Activated CD8-positive, alpha-beta T cell treated with anti-CD3 and anti-CD28 coated beads, Interleukin-2, amount 10 ng/mL, durations not matched to agents 7 days and 5 days (primary cell): ENCODE data around the gene CALML3. TPM values are rescaled to one million over a fixed set of nuclear protein-coding genes. Genes with fewer than 3 reads are reported as not detected.

Source experiments
- ATAC-seq: fragments of 150-1000 bp; cut with Tn5 transposase; one replicate; pipeline ENCODE4 v1.10.0; 2021; ENCODE audit warnings: moderate library complexity
- CTCF ChIA-PET: fragments of 350-600 bp; sonication (Branson Sonifier 250); formaldehyde crosslinking; loops from one replicate; lab custom pipeline; 2021; ENCODE audit warnings: antibody characterized with exemption; lab: Charles Lee
- POLR2A ChIA-PET: fragments of 350-600 bp; sonication (Branson Sonifier 250); formaldehyde crosslinking; loops from one replicate; lab custom pipeline; 2021; ENCODE audit warnings: antibody characterized with exemption; lab: Charles Lee
- DNase-seq: peaks from one replicate; pipeline ENCODE4 v3.0.0-alpha.2; 2020
- H3K27ac Mint-ChIP-seq: one replicate; pipeline ENCODE4 v1.8.0; 2021; ENCODE audit warnings: mild to moderate bottlenecking, mixed read lengths
- H3K27me3 Mint-ChIP-seq: one replicate; pipeline ENCODE4 v1.8.0; 2021; ENCODE audit warnings: low read depth, mixed read lengths
- H3K36me3 Mint-ChIP-seq: one replicate; pipeline ENCODE4 v1.8.0; 2021; ENCODE audit warnings: low read depth, mixed read lengths
- H3K4me1 Mint-ChIP-seq: one replicate; pipeline ENCODE4 v1.8.0; 2021; ENCODE audit warnings: low read depth, mixed read lengths
- H3K4me3 Mint-ChIP-seq: one replicate; pipeline ENCODE4 v1.8.0; 2021; ENCODE audit warnings: mild to moderate bottlenecking, mixed read lengths
- H3K9me3 Mint-ChIP-seq: one replicate; pipeline ENCODE4 v1.8.0; 2022; ENCODE audit warnings: mixed read lengths; ENCODE audit not compliant: insufficient read depth
- total RNA-seq, 2 experiments: library from RNA; stranded (reverse); gene quantifications; one replicate each; pipeline ENCODE4 v1.2.3, GENCODE V29; 2021

The CALML3 gene
- total RNA-seq, 2 experiments from 2014 or later = not detected

DNA sequence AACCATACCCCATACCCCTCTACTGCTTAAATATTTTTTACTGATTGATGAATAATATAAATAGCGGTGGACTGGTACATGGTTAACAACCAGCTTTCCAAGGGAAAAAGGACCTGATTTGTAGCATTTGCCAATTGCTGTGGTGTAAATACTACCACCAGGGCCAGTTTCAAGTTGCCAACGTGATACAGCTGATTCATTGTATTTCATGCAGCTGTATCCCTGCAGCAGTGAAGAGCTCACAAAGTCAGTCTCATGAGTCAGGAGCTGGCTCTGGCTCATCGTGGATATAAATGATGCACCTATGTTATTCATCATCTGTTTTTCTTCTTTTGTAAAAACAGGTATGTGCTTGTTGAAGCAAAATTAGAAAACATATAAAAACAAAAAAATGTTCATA, 40.6 kb upstream of the CALML3 start:
- H3K36me3 Mint-ChIP-seq = no peaks in the 10 kb centered on the region
- H3K27me3 Mint-ChIP-seq = peaks cover 2% of the 10 kb centered on the region
- no peaks in the 10 kb centered on the region for H3K4me1 Mint-ChIP-seq
- no peak overlapping the region for H3K4me3 Mint-ChIP-seq
- no peak for DNase-seq
- ATAC-seq = no peak
- H3K27ac Mint-ChIP-seq = no peak overlapping the region
- CTCF ChIA-PET = interaction anchor here (1.1 kb wide), 1 partner anchor 635 kb away, joined by 3 read pairs; no protein-coding TSS in a partner anchor
- POLR2A ChIA-PET = no interaction called here
- no peaks in the 10 kb centered on the region for H3K9me3 Mint-ChIP-seq

DNA sequence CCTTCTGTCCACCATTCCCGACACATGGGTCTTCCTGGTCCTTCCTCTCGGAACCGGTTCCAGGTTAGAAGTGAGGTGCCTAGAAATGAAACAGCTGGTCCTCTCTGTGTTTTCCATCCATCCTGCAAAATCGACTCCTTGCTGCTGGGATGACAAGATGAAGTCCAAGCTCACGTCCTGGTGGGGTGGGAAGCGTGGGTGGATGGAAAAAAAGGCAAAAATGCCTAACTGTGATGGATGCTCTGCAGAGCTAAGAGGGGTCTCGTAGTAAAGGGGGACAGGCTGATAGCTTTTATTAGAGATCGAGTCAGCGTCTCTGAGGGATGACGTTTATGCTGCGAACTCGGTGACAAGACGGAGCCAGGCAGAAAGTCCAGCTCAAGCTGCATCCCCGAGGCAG, 39.5 kb upstream of the CALML3 start:
- H3K9me3 Mint-ChIP-seq = no peaks in the 10 kb centered on the region
- no peak overlapping the region for H3K4me3 Mint-ChIP-seq
- H3K27me3 Mint-ChIP-seq = peaks cover 2% of the 10 kb centered on the region
- no peak overlapping the region for H3K27ac Mint-ChIP-seq
- DNase-seq (no peak), ATAC-seq (no peak)
- CTCF ChIA-PET = no interaction called here
- POLR2A ChIA-PET = no interaction called here
- no peaks in the 10 kb centered on the region for H3K4me1 Mint-ChIP-seq
- H3K36me3 Mint-ChIP-seq = no peaks in the 10 kb centered on the region

- CTCF ChIA-PET = no interaction called here
- ATAC-seq = no peak
These were observed 38.6 kb upstream of the CALML3 start for GRCh38 chr10:5485948-5486852.

DNA sequence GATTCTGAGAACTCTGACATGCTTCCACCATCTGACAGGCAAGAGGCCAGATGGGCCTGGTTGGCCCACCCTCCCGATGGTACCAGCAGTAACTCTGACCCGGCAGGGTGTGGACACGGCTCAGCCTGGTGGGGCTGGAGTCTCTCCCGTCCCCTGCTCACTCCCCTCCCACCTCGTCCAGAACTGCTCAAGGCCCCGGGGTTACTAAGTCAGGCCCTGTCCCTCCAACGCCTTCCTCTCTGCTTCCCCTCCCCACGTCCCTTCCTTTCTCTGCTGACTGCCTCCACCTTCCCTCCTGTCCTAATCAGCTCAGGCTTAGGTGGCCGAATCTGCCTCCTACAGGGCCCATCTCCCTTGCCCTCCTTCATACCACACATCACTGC, 37.9 kb upstream of the CALML3 start:
- H3K27me3 Mint-ChIP-seq = peaks cover 2% of the 10 kb centered on the region
- H3K27ac Mint-ChIP-seq = no peak overlapping the region
- no peaks in the 10 kb centered on the region for H3K9me3 Mint-ChIP-seq
- ATAC-seq = no peak
- no peaks in the 10 kb centered on the region for H3K36me3 Mint-ChIP-seq
- no peak overlapping the region for H3K4me3 Mint-ChIP-seq
- ChIA-PET CTCF (no interaction called here), POLR2A (no interaction called here)
- H3K4me1 Mint-ChIP-seq = no peaks in the 10 kb centered on the region
- DNase-seq = no peak

More at GRCh38 chr10:5485948-5486852, 38.6 kb upstream of the CALML3 start:
- Mint-ChIP-seq H3K4me3 (no peak overlapping the region), H3K4me1 (no peaks in the 10 kb centered on the region), H3K27me3 (peaks cover 2% of the 10 kb centered on the region), H3K36me3 (no peaks in the 10 kb centered on the region), H3K27ac (no peak overlapping the region), H3K9me3 (no peaks in the 10 kb centered on the region)
- no peak for DNase-seq
- POLR2A ChIA-PET = no interaction called here

- Mint-ChIP-seq H3K27ac (no peak overlapping the region), H3K4me1 (no peaks in the 10 kb centered on the region), H3K9me3 (peaks cover 9% of the 10 kb centered on the region), H3K27me3 (peaks cover 2% of the 10 kb centered on the region), H3K36me3 (no peaks in the 10 kb centered on the region), H3K4me3 (no peak overlapping the region)
- POLR2A ChIA-PET = no interaction called here
- DNase-seq (no peak), ATAC-seq (no peak)
- CTCF ChIA-PET = no interaction called here
These were observed 36.2 kb upstream of the CALML3 start for GRCh38 chr10:5488272-5489161.

- CTCF ChIA-PET = interaction anchor here (1.2 kb wide), 1 partner anchor 133 kb away, joined by 3 read pairs; no protein-coding TSS in a partner anchor
These were observed 34.7 kb upstream of the CALML3 start for GRCh38 chr10:5490032-5490431.

GRCh38 chr10:5490698-5491464, 33.9 kb upstream of the CALML3 start:
- POLR2A ChIA-PET = no interaction called here
- no peaks in the 10 kb centered on the region for H3K27me3 Mint-ChIP-seq

More at GRCh38 chr10:5490032-5490431, 34.7 kb upstream of the CALML3 start:
- H3K27me3 Mint-ChIP-seq = peaks cover under 1% of the 10 kb centered on the region
- peaks cover 9% of the 10 kb centered on the region for H3K9me3 Mint-ChIP-seq
- H3K36me3 Mint-ChIP-seq = no peaks in the 10 kb centered on the region
- POLR2A ChIA-PET = no interaction called here
- no peak overlapping the region for H3K27ac Mint-ChIP-seq
- no peak for ATAC-seq
- H3K4me1 Mint-ChIP-seq = no peaks in the 10 kb centered on the region
- no peak overlapping the region for H3K4me3 Mint-ChIP-seq
- DNase-seq = no peak

GRCh38 chr10:5491477-5491876, 33.3 kb upstream of the CALML3 start:
- Mint-ChIP-seq H3K27me3 (no peaks in the 10 kb centered on the region), H3K9me3 (peaks cover 9% of the 10 kb centered on the region), H3K4me3 (no peak overlapping the region), H3K4me1 (no peaks in the 10 kb centered on the region), H3K27ac (no peak overlapping the region), H3K36me3 (no peaks in the 10 kb centered on the region)
- ChIA-PET POLR2A (no interaction called here), CTCF (no interaction called here)
- DNase-seq (no peak), ATAC-seq (no peak)

More at GRCh38 chr10:5490698-5491464, 33.9 kb upstream of the CALML3 start:
- no peaks in the 10 kb centered on the region for H3K36me3 Mint-ChIP-seq
- no peak for DNase-seq
- H3K4me1 Mint-ChIP-seq = no peaks in the 10 kb centered on the region
- no peak for ATAC-seq
- peaks cover 9% of the 10 kb centered on the region for H3K9me3 Mint-ChIP-seq
- CTCF ChIA-PET = interaction anchor here (1.2 kb wide), 1 partner anchor 132 kb away, joined by 3 read pairs; no protein-coding TSS in a partner anchor
- H3K27ac Mint-ChIP-seq = no peak overlapping the region
- no peak overlapping the region for H3K4me3 Mint-ChIP-seq

- Mint-ChIP-seq H3K4me1 (no peaks in the 10 kb centered on the region), H3K36me3 (no peaks in the 10 kb centered on the region), H3K9me3 (peaks cover 9% of the 10 kb centered on the region), H3K27me3 (no peaks in the 10 kb centered on the region), H3K27ac (no peak overlapping the region), H3K4me3 (no peak overlapping the region)
- no peak for ATAC-seq
- DNase-seq = no peak
- ChIA-PET POLR2A (no interaction called here), CTCF (no interaction called here)
These were observed 32.4 kb upstream of the CALML3 start for GRCh38 chr10:5492322-5492855.

DNA sequence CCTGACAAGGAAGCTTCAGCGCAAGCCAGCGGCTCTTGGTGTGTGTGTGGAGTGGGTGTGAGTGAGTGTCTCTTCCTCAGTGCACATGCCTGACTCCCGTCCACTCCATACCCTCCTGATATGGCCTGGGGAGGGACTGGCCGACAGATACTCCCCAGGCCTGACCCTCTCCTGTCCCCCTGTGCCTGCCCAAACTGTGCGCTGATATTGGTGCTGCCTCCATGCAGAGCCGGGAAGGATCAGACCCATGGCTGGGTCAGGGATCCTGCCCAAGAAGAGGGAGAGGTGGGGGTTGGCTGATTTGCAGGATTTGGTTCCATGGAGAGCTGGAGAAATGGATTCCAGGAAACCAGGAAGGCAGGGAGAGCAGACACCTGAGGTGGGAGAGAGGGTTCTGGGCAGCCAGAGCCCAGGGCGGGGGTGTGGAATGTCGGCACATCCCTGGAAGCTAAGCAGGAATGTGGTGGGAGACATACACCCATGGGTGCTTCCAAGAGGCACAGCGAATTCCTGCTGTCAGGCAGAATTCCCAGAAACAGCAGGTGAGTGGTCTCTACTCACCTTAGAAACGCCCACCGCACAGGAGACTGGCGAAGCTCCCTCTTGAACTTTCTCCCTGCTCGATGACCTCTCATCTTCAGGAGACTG, 31.7 kb upstream of the CALML3 start:
- POLR2A ChIA-PET = no interaction called here
- ATAC-seq = no peak
- H3K36me3 Mint-ChIP-seq = no peaks in the 10 kb centered on the region
- no peaks in the 10 kb centered on the region for H3K4me1 Mint-ChIP-seq
- H3K27me3 Mint-ChIP-seq = no peaks in the 10 kb centered on the region
- no peak overlapping the region for H3K4me3 Mint-ChIP-seq
- no peak overlapping the region for H3K27ac Mint-ChIP-seq
- DNase-seq = no peak
- peaks cover 9% of the 10 kb centered on the region for H3K9me3 Mint-ChIP-seq
- CTCF ChIA-PET = no interaction called here

- Mint-ChIP-seq H3K4me1 (no peaks in the 10 kb centered on the region), H3K27ac (no peak overlapping the region)
- CTCF ChIA-PET = no interaction called here
These were observed 31.1 kb upstream of the CALML3 start for GRCh38 chr10:5493691-5494090.

More at GRCh38 chr10:5493691-5494090, 31.1 kb upstream of the CALML3 start:
- H3K27me3 Mint-ChIP-seq = no peaks in the 10 kb centered on the region
- H3K36me3 Mint-ChIP-seq = no peaks in the 10 kb centered on the region
- H3K9me3 Mint-ChIP-seq = peaks cover 9% of the 10 kb centered on the region
- POLR2A ChIA-PET = no interaction called here
- ATAC-seq (no peak), DNase-seq (no peak)
- H3K4me3 Mint-ChIP-seq = no peak overlapping the region
